Measurements from ENCODE around the gene RTEL1. TPM values are rescaled to one million over a fixed set of nuclear protein-coding genes. Genes with fewer than 3 reads are reported as not detected.

Gene RTEL1
- total RNA-seq, 2 donors from 2014 or later: 4.8 to 9.2 TPM

DNA sequence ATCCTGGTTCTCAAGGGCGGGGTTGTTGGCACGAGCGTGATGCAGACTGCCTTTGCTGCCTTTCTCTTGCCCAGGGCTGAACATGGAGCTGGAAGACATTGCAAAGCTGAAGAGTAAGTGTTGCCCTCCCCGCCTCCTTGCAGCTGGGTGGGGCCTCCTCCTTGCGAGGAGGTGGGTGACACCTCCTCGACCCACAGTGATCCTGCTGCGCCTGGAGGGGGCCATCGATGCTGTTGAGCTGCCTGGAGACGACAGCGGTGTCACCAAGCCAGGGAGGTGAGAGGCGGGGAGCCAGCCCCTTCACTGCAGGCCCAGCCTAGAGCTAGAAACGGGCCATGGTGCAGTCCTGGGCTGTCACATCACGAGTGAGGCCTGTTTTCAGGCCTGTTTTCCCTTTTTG lies 20.0 kb downstream of the RTEL1 start:
- peaks cover 23% of the 10 kb centered on the region for H3K36me3 ChIP-seq

DNA sequence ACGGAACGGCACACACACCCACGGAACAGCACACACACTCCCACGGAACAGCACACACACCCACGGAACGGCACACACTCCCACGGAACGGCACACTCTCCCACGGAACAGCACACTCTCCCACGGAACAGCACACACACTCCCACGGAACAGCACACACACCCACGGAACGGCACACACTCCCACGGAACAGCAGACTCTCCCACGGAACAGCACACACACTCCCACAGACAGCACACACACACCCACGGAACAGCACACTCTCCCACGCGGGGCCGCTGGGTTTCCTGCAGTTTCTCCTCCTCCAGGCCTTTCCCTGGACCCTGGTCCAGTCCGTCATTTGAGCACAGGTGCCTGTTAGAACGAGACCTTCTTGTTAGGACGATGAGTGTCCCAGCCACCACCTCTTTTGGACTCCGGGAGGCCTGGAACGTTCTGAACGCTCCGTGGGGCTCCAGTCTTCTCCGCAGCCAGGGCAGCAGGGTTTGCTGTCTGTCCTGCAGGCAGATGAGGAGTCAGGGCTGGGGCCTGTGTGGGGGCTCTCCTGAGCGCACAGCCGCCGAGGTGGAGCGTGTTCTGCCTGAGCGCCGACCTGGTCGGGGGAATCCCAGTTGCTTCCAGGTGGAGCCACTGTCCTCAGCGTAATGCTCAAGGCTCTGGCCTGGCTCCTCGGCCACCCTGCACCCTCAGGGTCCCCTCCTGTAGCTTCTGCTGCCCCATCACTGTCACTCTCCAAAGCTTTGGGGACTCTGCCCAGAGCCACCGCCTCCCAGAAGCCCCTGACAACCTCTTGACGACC lies 20.8 kb downstream of the RTEL1 start:
- Histone ChIP-seq H3K9me3 (no peaks in the 10 kb centered on the region), H3K4me1 (peaks cover 0 to 22% of the 10 kb centered on the region in 2 donors), H3K27ac (no peak overlapping the region), H3K36me3 (peaks cover 23% of the 10 kb centered on the region), H3K4me3 (no peak overlapping the region), H3K27me3 (no peaks in the 10 kb centered on the region)
- no peak for DNase-seq (ENCODE audit: low spot score)
- TF ChIP-seq, protein P1, sequence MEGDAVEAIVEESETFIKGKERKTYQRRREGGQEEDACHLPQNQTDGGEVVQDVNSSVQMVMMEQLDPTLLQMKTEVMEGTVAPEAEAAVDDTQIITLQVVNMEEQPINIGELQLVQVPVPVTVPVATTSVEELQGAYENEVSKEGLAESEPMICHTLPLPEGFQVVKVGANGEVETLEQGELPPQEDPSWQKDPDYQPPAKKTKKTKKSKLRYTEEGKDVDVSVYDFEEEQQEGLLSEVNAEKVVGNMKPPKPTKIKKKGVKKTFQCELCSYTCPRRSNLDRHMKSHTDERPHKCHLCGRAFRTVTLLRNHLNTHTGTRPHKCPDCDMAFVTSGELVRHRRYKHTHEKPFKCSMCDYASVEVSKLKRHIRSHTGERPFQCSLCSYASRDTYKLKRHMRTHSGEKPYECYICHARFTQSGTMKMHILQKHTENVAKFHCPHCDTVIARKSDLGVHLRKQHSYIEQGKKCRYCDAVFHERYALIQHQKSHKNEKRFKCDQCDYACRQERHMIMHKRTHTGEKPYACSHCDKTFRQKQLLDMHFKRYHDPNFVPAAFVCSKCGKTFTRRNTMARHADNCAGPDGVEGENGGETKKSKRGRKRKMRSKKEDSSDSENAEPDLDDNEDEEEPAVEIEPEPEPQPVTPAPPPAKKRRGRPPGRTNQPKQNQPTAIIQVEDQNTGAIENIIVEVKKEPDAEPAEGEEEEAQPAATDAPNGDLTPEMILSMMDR (IDR thresholded peaks at IDR 0.05): no peak

More for the DNA sequence above, 20.0 kb downstream of the RTEL1 start:
- Histone ChIP-seq H3K27ac (no peak overlapping the region), H3K4me1 (peaks cover 0 to 17% of the 10 kb centered on the region in 2 donors), H3K27me3 (no peaks in the 10 kb centered on the region), H3K4me3 (no peak overlapping the region), H3K9me3 (no peaks in the 10 kb centered on the region)
- no peak for DNase-seq (ENCODE audit: low spot score)
- TF ChIP-seq, protein P1 (IDR thresholded peaks at IDR 0.05): no peak

DNA sequence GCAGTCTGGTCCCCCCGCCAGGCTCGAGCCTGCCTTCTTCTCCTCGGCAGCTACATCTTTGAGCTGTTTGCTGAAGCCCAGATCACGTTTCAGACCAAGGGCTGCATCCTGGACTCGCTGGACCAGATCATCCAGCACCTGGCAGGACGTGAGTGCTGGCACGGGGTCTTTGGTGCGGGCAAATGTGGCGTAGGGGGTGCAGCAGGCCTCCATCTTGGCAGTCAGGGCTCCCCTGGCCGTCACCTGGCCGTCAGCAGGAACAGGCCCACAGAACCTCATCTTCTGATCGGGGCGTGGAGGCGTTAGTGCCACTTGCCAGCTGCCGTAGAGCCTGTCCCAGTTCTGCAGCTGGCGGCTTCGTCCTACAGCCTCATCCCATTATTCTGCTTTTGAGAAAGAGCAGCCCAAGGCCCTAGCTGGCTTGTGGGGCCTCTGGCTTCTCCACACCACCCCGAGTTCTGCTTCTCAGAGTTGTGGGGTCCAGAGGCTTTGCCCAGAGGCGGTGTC lies 21.7 kb downstream of the RTEL1 start:
- Histone ChIP-seq H3K27ac (no peak overlapping the region), H3K9me3 (no peaks in the 10 kb centered on the region), H3K36me3 (peaks cover 23% of the 10 kb centered on the region)

DNA sequence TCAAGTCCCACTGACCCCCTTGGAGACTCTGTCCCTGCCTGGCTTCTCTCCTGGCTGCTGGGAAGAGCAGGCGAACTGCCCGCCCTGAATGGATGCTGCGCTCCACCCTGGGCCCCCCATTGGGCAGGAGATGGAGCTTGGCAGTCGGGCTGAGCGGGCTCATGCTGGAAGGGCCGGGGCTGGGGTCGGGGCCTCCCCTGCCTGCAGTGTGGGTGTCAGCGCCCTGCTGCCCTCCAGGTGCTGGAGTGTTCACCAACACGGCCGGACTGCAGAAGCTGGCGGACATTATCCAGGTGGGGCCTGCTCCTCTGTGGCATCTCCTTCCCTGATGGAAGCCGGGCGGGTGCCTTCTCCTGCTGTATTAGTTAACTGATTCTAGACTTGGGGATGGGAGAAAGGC lies 22.3 kb downstream of the RTEL1 start:
- H3K9me3 ChIP-seq: no peaks in the 10 kb centered on the region
- TF ChIP-seq, protein P1 (IDR thresholded peaks at IDR 0.05): no peak
- H3K4me3 ChIP-seq: no peak overlapping the region
- H3K4me1 ChIP-seq: peaks cover 0 to 24% of the 10 kb centered on the region in 2 donors
- no peaks in the 10 kb centered on the region for H3K27me3 ChIP-seq
- H3K27ac ChIP-seq: no peak overlapping the region
- no peak for DNase-seq (ENCODE audit: low spot score)
- peaks cover 18% of the 10 kb centered on the region for H3K36me3 ChIP-seq

More for the DNA sequence above, 21.7 kb downstream of the RTEL1 start:
- Histone ChIP-seq H3K4me3 (no peak overlapping the region), H3K4me1 (peaks cover 0 to 22% of the 10 kb centered on the region in 2 donors), H3K27me3 (no peaks in the 10 kb centered on the region)
- TF ChIP-seq, protein P1 (IDR thresholded peaks at IDR 0.05): no peak
- no peak for DNase-seq (ENCODE audit: low spot score)

GRCh38 chr20:63680857-63681608 lies 22.9 kb downstream of the RTEL1 start:
- Histone ChIP-seq H3K36me3 (peaks cover 12% of the 10 kb centered on the region), H3K4me1 (peaks cover 0 to 30% of the 10 kb centered on the region in 2 donors), H3K9me3 (no peaks in the 10 kb centered on the region), H3K27me3 (no peaks in the 10 kb centered on the region), H3K4me3 (no peak overlapping the region), H3K27ac (peak overlapping the region; percentile 80 to 85)
- TF ChIP-seq, protein P1 (IDR thresholded peaks at IDR 0.05): no peak
- DNase-seq (ENCODE audit: low spot score): no peak

Measured in right atrium auricular region (tissue), 2 donors.